Liver (tissue), 9 donors: ENCODE measurements around the gene MSI2. TPM values are rescaled to one million over a fixed set of nuclear protein-coding genes. Genes with fewer than 3 reads are reported as not detected.

ENCODE experiments used
- DNase-seq: peaks from one replicate; pipeline ENCODE4 v3.0.0-alpha.2; 2017; ENCODE audit warnings: low spot score
- H3K27ac ChIP-seq, 2 donors: one replicate each; pipeline ENCODE4 v1.7.0; 2013; ENCODE audit warnings: inconsistent platforms in 2 of 2, low read length in 2 of 2, control low read depth in 1 of 2, low read depth in 1 of 2, mild to moderate bottlenecking in 1 of 2
- H3K27me3 ChIP-seq, 4 donors: one replicate each; pipeline versions ENCODE4 v1.6.1 to v1.7.0; 2013; ENCODE audit warnings: low read length in 3 of 4, inconsistent platforms in 1 of 4, mild to moderate bottlenecking in 1 of 4, moderate library complexity in 1 of 4; ENCODE audit not compliant: control insufficient read depth in 4 of 4, insufficient read depth in 4 of 4
- H3K36me3 ChIP-seq, 4 donors: one replicate each; pipeline versions ENCODE4 v1.6.1 to v1.7.0; 2013; ENCODE audit warnings: low read length in 3 of 4, mild to moderate bottlenecking in 3 of 4, low read depth in 1 of 4, moderate library complexity in 1 of 4; ENCODE audit not compliant: control insufficient read depth in 4 of 4, insufficient read depth in 3 of 4
- H3K4me1 ChIP-seq, 4 donors: one replicate each; pipeline versions ENCODE4 v1.6.1 to v1.7.0; 2013; ENCODE audit warnings: low read length in 3 of 4, mild to moderate bottlenecking in 3 of 4, moderate library complexity in 1 of 4; ENCODE audit not compliant: control insufficient read depth in 4 of 4, insufficient read depth in 4 of 4
- H3K4me3 ChIP-seq, 3 donors: one replicate each; pipeline versions ENCODE4 v1.6.1 to v1.7.0; 2013; ENCODE audit warnings: low read length in 3 of 3, control low read depth in 1 of 3, low read depth in 1 of 3, mild to moderate bottlenecking in 1 of 3
- H3K9ac ChIP-seq, 2 donors: one replicate each; pipeline ENCODE4 v1.7.0; 2013; ENCODE audit warnings: low read length in 2 of 2, mild to moderate bottlenecking in 2 of 2, moderate library complexity in 2 of 2, control low read depth in 1 of 2, low read depth in 1 of 2
- H3K9me3 ChIP-seq, 4 donors: one replicate each; pipeline versions ENCODE4 v1.6.1 to v1.7.0; 2013; ENCODE audit warnings: low read length in 3 of 4; ENCODE audit not compliant: control insufficient read depth in 4 of 4
- ATF3 ChIP-seq: IDR thresholded peaks from 2 replicates; pipeline ENCODE4 v1.6.1; 2016; ENCODE audit warnings: antibody characterized with exemption
- EGR1 ChIP-seq, 2 donors: IDR thresholded peaks; 2 replicates each; pipeline ENCODE4 v1.6.1; 2016 to 2018; ENCODE audit warnings: antibody characterized with exemption in 2 of 2, low read depth in 2 of 2
- FOXA1 ChIP-seq: IDR thresholded peaks from 2 replicates; pipeline ENCODE4 v1.6.1; 2016; ENCODE audit warnings: antibody characterized with exemption
- FOXA2 ChIP-seq: IDR thresholded peaks from 2 replicates; pipeline ENCODE4 v1.6.1; 2016; ENCODE audit warnings: antibody characterized with exemption
- GABPA ChIP-seq, 2 donors: IDR thresholded peaks in 1 of 2; conservative IDR thresholded peaks in 1 of 2; 2 replicates each; pipeline ENCODE4 v1.6.1; 2016; ENCODE audit warnings: antibody characterized with exemption in 2 of 2, mild to moderate bottlenecking in 1 of 2, moderate library complexity in 1 of 2
- HNF4A ChIP-seq, 2 donors: conservative IDR thresholded peaks; 2 replicates each; pipeline ENCODE4 v1.6.1; 2016; ENCODE audit warnings: antibody characterized with exemption in 2 of 2, mild to moderate bottlenecking in 2 of 2
- HNF4G ChIP-seq: IDR thresholded peaks from 2 replicates; pipeline ENCODE4 v1.6.1; 2016; ENCODE audit warnings: antibody characterized with exemption
- JUND ChIP-seq, 2 donors: IDR thresholded peaks; 2 replicates each; pipeline ENCODE4 v1.6.1; 2016; ENCODE audit warnings: antibody characterized with exemption in 2 of 2
- NR2F2 ChIP-seq: IDR thresholded peaks from 2 replicates; pipeline ENCODE4 v1.6.1; 2016; ENCODE audit warnings: antibody characterized with exemption
- RAD21 ChIP-seq, 2 donors: IDR thresholded peaks; 2 replicates each; pipeline ENCODE4 v1.6.1; 2016; ENCODE audit warnings: antibody characterized with exemption in 2 of 2, mild to moderate bottlenecking in 2 of 2
- REST ChIP-seq: IDR thresholded peaks from 2 replicates; pipeline ENCODE4 v1.6.1; 2016; ENCODE audit warnings: antibody characterized with exemption, mild to moderate bottlenecking
- RXRA ChIP-seq, 2 donors: IDR thresholded peaks; 2 replicates each; pipeline ENCODE4 v1.6.1; 2017 to 2018; ENCODE audit warnings: antibody characterized with exemption in 2 of 2, mild to moderate bottlenecking in 1 of 2
- SP1 ChIP-seq: IDR thresholded peaks from 2 replicates; pipeline ENCODE4 v1.6.1; 2018; ENCODE audit warnings: antibody characterized with exemption, mild to moderate bottlenecking
- TAF1 ChIP-seq: conservative IDR thresholded peaks from 2 replicates; pipeline ENCODE4 v1.6.1; 2016; ENCODE audit warnings: antibody characterized with exemption, mild to moderate bottlenecking
- YY1 ChIP-seq: IDR thresholded peaks from 2 replicates; pipeline ENCODE4 v1.6.1; 2016; ENCODE audit warnings: antibody characterized with exemption, mild to moderate bottlenecking
- ZBTB33 ChIP-seq: IDR thresholded peaks from 2 replicates; pipeline ENCODE4 v1.6.1; 2016; ENCODE audit warnings: antibody characterized with exemption
- WGBS: extraction: QIAGEN DNeasy Blood & Tissue Kit; methylation state at CpG from one replicate; pipeline ENCODE4 v1.1.7; 2013; 5-methylcytosine and 5-hydroxymethylcytosine counted together
- polyA plus RNA-seq, 2 donors: library from polyadenylated mRNA; stranded (reverse) in 1 of 2; unstranded in 1 of 2; fragments of 200-250 nt in 1 of 2; fragments of >200 nt in 1 of 2; fragmentation: Nextera tagmentation in 1 of 2; extraction: Ambion mirVana in 1 of 2; gene quantifications; one replicate each; pipeline versions ENCODE4 v1.2.1 to v1.2.3, GENCODE V29; 2013 to 2015
- total RNA-seq, 2 donors: library from RNA; depleted of rRNA; stranded (reverse); fragments of >200 nt; gene quantifications; one replicate each; pipeline ENCODE4 v1.2.3, GENCODE V29; 2014
- TF ChIP-seq, protein P1 (sequence below): IDR thresholded peaks from 2 replicates; pipeline ENCODE4 v1.6.1; 2016; ENCODE audit warnings: antibody characterized with exemption
- TF ChIP-seq, protein P2 (sequence below): fragments of 150-350 bp; IDR thresholded peaks from 2 replicates; pipeline ENCODE4 v1.5.1; 2017; ENCODE audit warnings: improper control_type of control experiment, low read depth, low read length; ENCODE audit not compliant: missing input control
- donor health status: healthy.
- donor health status: healthy.
- donor health status: healthy.
- donor health status: healthy.
- donor health status: healthy.

Gene MSI2
- total and polyA plus RNA-seq, 4 donors, result 5.7 to 15.6 (median 9.2) TPM

GRCh38 chr17:57655553-57655952 lies 399.2 kb downstream of the MSI2 start:
- H3K27me3 ChIP-seq, result no peaks in the 10 kb centered on the region
- H3K36me3 ChIP-seq, result no peaks in the 10 kb centered on the region
- no peak for TF ChIP-seq GABPA (IDR thresholded peaks at IDR 0.05 in 1 of 2, conservative IDR thresholded peaks at IDR 0.05 in 1 of 2)
- no peak for TF ChIP-seq ZBTB33
- TF ChIP-seq, protein P1, sequence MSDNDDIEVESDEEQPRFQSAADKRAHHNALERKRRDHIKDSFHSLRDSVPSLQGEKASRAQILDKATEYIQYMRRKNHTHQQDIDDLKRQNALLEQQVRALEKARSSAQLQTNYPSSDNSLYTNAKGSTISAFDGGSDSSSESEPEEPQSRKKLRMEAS, result no peak
- no peak for TF ChIP-seq TAF1
- TF ChIP-seq FOXA2, result no peak
- TF ChIP-seq NR2F2, result no peak
- TF ChIP-seq HNF4A (conservative IDR thresholded peaks at IDR 0.05), result no peak
- TF ChIP-seq ATF3, result no peak
- no peak for TF ChIP-seq EGR1 (IDR thresholded peaks at IDR 0.05; ENCODE audit: low read depth in 2 of 2)
- TF ChIP-seq REST, result no peak
- TF ChIP-seq RAD21 (IDR thresholded peaks at IDR 0.05), result no peak
- no peaks in the 10 kb centered on the region for H3K4me1 ChIP-seq
- no peak overlapping the region for H3K4me3 ChIP-seq
- no peak for DNase-seq
- no peaks in the 10 kb centered on the region for H3K9me3 ChIP-seq
- H3K27ac ChIP-seq, result no peak overlapping the region
- 95% methylated on average over 6 of the region's 6 CpGs for WGBS
- no peak overlapping the region for H3K9ac ChIP-seq

DNA sequence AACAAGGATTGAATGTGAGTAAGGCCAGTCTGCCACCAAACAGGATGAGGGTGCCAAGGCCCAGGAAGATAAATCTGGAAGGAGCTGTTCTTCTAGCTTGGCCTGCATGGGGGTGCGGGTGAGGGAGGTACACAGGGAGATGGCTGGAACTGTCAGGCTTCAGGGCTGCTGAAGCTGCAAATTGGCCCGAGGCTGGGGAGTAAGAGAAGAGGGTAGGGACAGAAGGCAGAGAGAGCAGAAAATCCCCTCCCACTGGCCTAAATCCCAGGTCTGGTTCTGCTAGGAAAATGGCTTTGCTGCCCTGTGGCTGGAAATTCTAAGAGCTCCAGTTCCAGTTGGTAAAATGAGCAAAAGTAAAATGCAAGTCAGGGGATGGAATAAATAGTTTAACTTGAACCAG lies 400.9 kb downstream of the MSI2 start:
- DNase-seq, result no peak
- H3K4me1 ChIP-seq, result no peaks in the 10 kb centered on the region
- TF ChIP-seq HNF4G (no peak), ATF3 (no peak), SP1 (no peak), FOXA1 (no peak), YY1 (no peak), ZBTB33 (no peak), RAD21 (IDR thresholded peaks at IDR 0.05) (no peak), TAF1 (no peak), GABPA (IDR thresholded peaks at IDR 0.05 in 1 of 2, conservative IDR thresholded peaks at IDR 0.05 in 1 of 2) (no peak), JUND (IDR thresholded peaks at IDR 0.05) (no peak), FOXA2 (no peak), RXRA (IDR thresholded peaks at IDR 0.05) (no peak), NR2F2 (no peak), HNF4A (conservative IDR thresholded peaks at IDR 0.05) (no peak)
- TF ChIP-seq, protein P2, sequence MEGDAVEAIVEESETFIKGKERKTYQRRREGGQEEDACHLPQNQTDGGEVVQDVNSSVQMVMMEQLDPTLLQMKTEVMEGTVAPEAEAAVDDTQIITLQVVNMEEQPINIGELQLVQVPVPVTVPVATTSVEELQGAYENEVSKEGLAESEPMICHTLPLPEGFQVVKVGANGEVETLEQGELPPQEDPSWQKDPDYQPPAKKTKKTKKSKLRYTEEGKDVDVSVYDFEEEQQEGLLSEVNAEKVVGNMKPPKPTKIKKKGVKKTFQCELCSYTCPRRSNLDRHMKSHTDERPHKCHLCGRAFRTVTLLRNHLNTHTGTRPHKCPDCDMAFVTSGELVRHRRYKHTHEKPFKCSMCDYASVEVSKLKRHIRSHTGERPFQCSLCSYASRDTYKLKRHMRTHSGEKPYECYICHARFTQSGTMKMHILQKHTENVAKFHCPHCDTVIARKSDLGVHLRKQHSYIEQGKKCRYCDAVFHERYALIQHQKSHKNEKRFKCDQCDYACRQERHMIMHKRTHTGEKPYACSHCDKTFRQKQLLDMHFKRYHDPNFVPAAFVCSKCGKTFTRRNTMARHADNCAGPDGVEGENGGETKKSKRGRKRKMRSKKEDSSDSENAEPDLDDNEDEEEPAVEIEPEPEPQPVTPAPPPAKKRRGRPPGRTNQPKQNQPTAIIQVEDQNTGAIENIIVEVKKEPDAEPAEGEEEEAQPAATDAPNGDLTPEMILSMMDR, result no peak
- TF ChIP-seq, protein P1, result no peak

More for the DNA sequence above, 400.9 kb downstream of the MSI2 start:
- Histone ChIP-seq H3K27ac (no peak overlapping the region), H3K4me3 (no peak overlapping the region), H3K9ac (no peak overlapping the region), H3K9me3 (no peaks in the 10 kb centered on the region), H3K36me3 (no peaks in the 10 kb centered on the region), H3K27me3 (no peaks in the 10 kb centered on the region)
- WGBS, result 91% methylated on average over 2 of the region's 2 CpGs
